CD14-positive monocyte (primary cell): ENCODE results near the gene CPEB2. TPM values are rescaled to one million over a fixed set of nuclear protein-coding genes. Genes with fewer than 3 reads are reported as not detected.

Experiments used
- DNase-seq, 3 donors: peaks; one replicate each; pipeline ENCODE4 v3.0.0-alpha.2; 2011 to 2022
- H2AFZ ChIP-seq: 2 replicates; pipeline ENCODE4 v1.6.0; 2012; ENCODE audit warnings: mild to moderate bottlenecking, low read depth, low read length, inconsistent platforms; ENCODE audit not compliant: insufficient read depth, poor library complexity, severe bottlenecking
- H3K27ac ChIP-seq, 2 donors: 1 replicate in 1 of 2; 2 replicates in 1 of 2; pipeline ENCODE4 v1.5.1; 2012 to 2013; ENCODE audit warnings: low read length in 2 of 2, control low read depth in 1 of 2, inconsistent platforms in 1 of 2, low read depth in 1 of 2, mild to moderate bottlenecking in 1 of 2
- H3K27me3 ChIP-seq, 2 donors: one replicate each; pipeline versions ENCODE4 v1.6.0 to v1.6.1; 2011 to 2013; ENCODE audit warnings: low read length in 2 of 2; ENCODE audit not compliant: control insufficient read depth in 2 of 2, insufficient read depth in 2 of 2
- H3K36me3 ChIP-seq, 2 donors: replicated peaks in 1 of 2; 1 replicate in 1 of 2; 2 replicates in 1 of 2; pipeline versions ENCODE4 v1.5.1 to v1.6.1; 2012 to 2013; ENCODE audit warnings: low read length in 2 of 2, control low read depth in 1 of 2, inconsistent platforms in 1 of 2, mild to moderate bottlenecking in 1 of 2; ENCODE audit not compliant: insufficient read depth in 2 of 2, control insufficient read depth in 1 of 2
- H3K4me1 ChIP-seq, 2 donors: 1 replicate in 1 of 2; 2 replicates in 1 of 2; pipeline versions ENCODE4 v1.5.1 to v1.6.1; 2012 to 2013; ENCODE audit warnings: low read length in 2 of 2, control low read depth in 1 of 2, inconsistent platforms in 1 of 2, mild to moderate bottlenecking in 1 of 2, moderate library complexity in 1 of 2; ENCODE audit not compliant: insufficient read depth in 2 of 2, control insufficient read depth in 1 of 2
- H3K4me2 ChIP-seq: replicated peaks from 2 replicates; pipeline ENCODE3; 2012; ENCODE audit warnings: low read length, moderate library complexity, mild to moderate bottlenecking; ENCODE audit not compliant: poor library complexity, severe bottlenecking; ENCODE audit errors: extremely low read depth
- H3K4me3 ChIP-seq, 3 experiments: fragments of 200-600 bp in 1 of 3; sonication (generic) in 1 of 3; replicated peaks in 1 of 3; 1 replicate in 2 of 3; 2 replicates in 1 of 3; pipeline ENCODE4 v1.5.1; 2011 to 2013; ENCODE audit warnings: low read length in 3 of 3, mild to moderate bottlenecking in 3 of 3, control low read depth in 2 of 3, low read depth in 2 of 3, inconsistent platforms in 1 of 3, moderate library complexity in 1 of 3
- H3K79me2 ChIP-seq: 2 replicates; pipeline ENCODE4 v1.6.0; 2012; ENCODE audit warnings: mild to moderate bottlenecking, control low read depth, inconsistent platforms, low read length, moderate library complexity; ENCODE audit not compliant: insufficient read depth
- H3K9ac ChIP-seq: 2 replicates; pipeline ENCODE4 v1.6.0; 2017; ENCODE audit warnings: low read length, mild to moderate bottlenecking; ENCODE audit not compliant: insufficient read depth, poor library complexity, severe bottlenecking
- H3K9me3 ChIP-seq, 2 donors: replicated peaks in 1 of 2; 1 replicate in 1 of 2; 2 replicates in 1 of 2; pipeline versions ENCODE4 v1.5.1 to v1.6.1; 2012 to 2013; ENCODE audit warnings: low read length in 2 of 2, control low read depth in 1 of 2; ENCODE audit not compliant: control insufficient read depth in 1 of 2, insufficient read depth in 1 of 2
- H4K20me1 ChIP-seq: 2 replicates; pipeline ENCODE4 v1.6.0; 2012; ENCODE audit warnings: mild to moderate bottlenecking, low read length, control low read depth, moderate library complexity; ENCODE audit not compliant: insufficient read depth
- H3K27ac Mint-ChIP-seq, 7 donors: one replicate each; pipeline ENCODE4 v1.8.0; 2020; ENCODE audit warnings: mild to moderate bottlenecking in 7 of 7, mixed read lengths in 7 of 7, moderate library complexity in 6 of 7, inconsistent platforms in 2 of 7
- H3K27me3 Mint-ChIP-seq, 3 donors: one replicate each; pipeline ENCODE4 v1.8.0; 2021 to 2022; ENCODE audit warnings: low read depth in 3 of 3, mild to moderate bottlenecking in 3 of 3, mixed read lengths in 3 of 3, moderate library complexity in 3 of 3, inconsistent platforms in 1 of 3
- H3K36me3 Mint-ChIP-seq, 2 donors: one replicate each; pipeline ENCODE4 v1.8.0; 2020; ENCODE audit warnings: mixed read lengths in 2 of 2, inconsistent platforms in 1 of 2, mild to moderate bottlenecking in 1 of 2
- H3K4me1 Mint-ChIP-seq: one replicate; pipeline ENCODE4 v1.8.0; 2020; ENCODE audit warnings: mild to moderate bottlenecking, mixed read lengths
- H3K4me3 Mint-ChIP-seq, 2 donors: one replicate each; pipeline ENCODE4 v1.8.0; 2020; ENCODE audit warnings: mild to moderate bottlenecking in 2 of 2, mixed read lengths in 2 of 2, moderate library complexity in 1 of 2
- H3K9me3 Mint-ChIP-seq, 7 donors: one replicate each; pipeline ENCODE4 v1.8.0; 2020 to 2022; ENCODE audit warnings: mixed read lengths in 7 of 7, mild to moderate bottlenecking in 6 of 7, moderate library complexity in 6 of 7, inconsistent platforms in 2 of 7
- WGBS: methylation state at CpG from one replicate; pipeline ENCODE4 v1.1.5; 2013; ENCODE audit warnings: missing lambda C conversion rate; ENCODE audit not compliant: insufficient coverage; 5-methylcytosine and 5-hydroxymethylcytosine counted together
- intact Hi-C, 2 donors: fragments of 100-400 bp; cut with micrococcal nuclease; formaldehyde crosslinking; loops; one replicate each; pipeline versions ENCODE4 v1.15.0 to v1.15.1; 2023
- polyA plus RNA-seq, 3 donors: library from polyadenylated mRNA; depleted of rRNA in 1 of 3; unstranded in 2 of 3; stranded (reverse) in 1 of 3; fragments of 300-500 nt in 2 of 3; fragments of >200 nt in 1 of 3; fragmentation: Illumina TruSeq in 2 of 3; gene quantifications; 1 replicate in 2 of 3; 2 replicates in 1 of 3; pipeline ENCODE4 v1.2.3, GENCODE V29; 2012 to 2021
- TF ChIP-seq, protein P1 (sequence below): fragments of 200-600 bp; IDR thresholded peaks from one replicate; pipeline ENCODE4 v1.8.0; 2022; ENCODE audit warnings: antibody characterized with exemption, mild to moderate bottlenecking

CPEB2 gene
- polyA plus RNA-seq, 3 donors: 1.6 to 8.2 (median 1.7) TPM

DNA sequence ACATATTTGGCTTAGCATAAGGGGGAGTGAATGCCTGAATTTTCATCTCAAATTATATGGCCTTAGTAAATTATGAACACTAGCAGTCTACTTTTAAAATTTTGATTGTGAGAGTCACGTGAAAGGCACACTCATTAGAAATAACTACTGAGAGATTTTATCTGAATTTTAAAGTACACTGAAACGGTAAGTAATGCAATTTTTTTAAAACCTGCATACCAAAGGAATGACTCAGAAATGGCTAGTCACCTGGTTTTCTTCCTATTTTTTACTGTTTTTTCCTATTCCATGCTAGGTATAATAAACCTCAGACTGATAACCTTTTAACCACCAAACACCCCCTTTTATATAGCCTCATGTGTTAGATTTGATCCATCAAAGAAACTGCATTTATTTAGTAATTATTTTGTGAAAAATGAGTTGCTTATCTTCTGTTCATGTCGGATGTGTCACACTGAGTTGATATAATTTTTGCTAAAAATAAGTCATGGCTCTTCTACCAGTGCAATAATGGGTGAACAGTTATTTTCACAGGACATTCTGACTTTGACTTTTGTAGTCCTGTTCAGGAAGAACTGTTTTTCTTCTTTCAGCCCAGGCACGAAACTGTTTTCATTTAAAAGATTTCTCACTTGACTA lies 40.4 kb downstream of the CPEB2 start:
- H4K20me1 ChIP-seq: peaks cover 26% of the 10 kb centered on the region
- Mint-ChIP-seq H3K9me3 (no peaks in the 10 kb centered on the region), H3K27ac (no peak overlapping the region), H3K4me3 (no peak overlapping the region), H3K4me1 (peaks cover 2% of the 10 kb centered on the region), H3K36me3 (peaks cover 45 to 59% of the 10 kb centered on the region in 2 donors), H3K27me3 (no peaks in the 10 kb centered on the region)
- H3K36me3 ChIP-seq: peaks cover 19 to 63% of the 10 kb centered on the region in 2 donors
- no peak for DNase-seq
- H3K4me3 ChIP-seq: no peak overlapping the region
- H3K9me3 ChIP-seq: no peaks in the 10 kb centered on the region
- H2AFZ ChIP-seq: no peak overlapping the region
- no peak overlapping the region for H3K4me2 ChIP-seq
- H3K27me3 ChIP-seq: no peaks in the 10 kb centered on the region
- TF ChIP-seq, protein P1, sequence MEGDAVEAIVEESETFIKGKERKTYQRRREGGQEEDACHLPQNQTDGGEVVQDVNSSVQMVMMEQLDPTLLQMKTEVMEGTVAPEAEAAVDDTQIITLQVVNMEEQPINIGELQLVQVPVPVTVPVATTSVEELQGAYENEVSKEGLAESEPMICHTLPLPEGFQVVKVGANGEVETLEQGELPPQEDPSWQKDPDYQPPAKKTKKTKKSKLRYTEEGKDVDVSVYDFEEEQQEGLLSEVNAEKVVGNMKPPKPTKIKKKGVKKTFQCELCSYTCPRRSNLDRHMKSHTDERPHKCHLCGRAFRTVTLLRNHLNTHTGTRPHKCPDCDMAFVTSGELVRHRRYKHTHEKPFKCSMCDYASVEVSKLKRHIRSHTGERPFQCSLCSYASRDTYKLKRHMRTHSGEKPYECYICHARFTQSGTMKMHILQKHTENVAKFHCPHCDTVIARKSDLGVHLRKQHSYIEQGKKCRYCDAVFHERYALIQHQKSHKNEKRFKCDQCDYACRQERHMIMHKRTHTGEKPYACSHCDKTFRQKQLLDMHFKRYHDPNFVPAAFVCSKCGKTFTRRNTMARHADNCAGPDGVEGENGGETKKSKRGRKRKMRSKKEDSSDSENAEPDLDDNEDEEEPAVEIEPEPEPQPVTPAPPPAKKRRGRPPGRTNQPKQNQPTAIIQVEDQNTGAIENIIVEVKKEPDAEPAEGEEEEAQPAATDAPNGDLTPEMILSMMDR: no peak
- peaks cover 6% of the 10 kb centered on the region for H3K79me2 ChIP-seq
- H3K27ac ChIP-seq: no peak overlapping the region
- no peaks in the 10 kb centered on the region for H3K4me1 ChIP-seq
- intact Hi-C loops: no loop called here
- H3K9ac ChIP-seq: no peak overlapping the region
- WGBS: 100% methylated on average over 1 of the region's 4 CpGs

DNA sequence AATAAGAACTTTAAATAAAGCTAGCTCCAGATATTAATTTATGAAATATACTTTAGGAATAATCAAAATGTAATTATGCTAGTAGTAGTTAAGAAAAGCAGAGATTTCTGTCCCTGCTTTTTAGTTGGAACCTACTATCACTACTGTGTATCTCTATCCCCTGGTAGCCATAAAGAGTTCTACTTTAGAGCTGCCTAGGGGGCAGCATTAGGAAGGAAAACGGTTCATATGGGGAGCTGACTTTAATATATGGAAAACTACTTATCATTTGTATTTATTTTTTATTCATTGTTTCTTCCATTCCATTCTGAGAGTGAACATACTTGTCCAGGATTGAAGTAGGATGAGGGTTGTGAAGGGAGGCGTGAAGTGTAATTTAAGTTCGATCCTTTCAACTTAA lies 40.9 kb downstream of the CPEB2 start:
- H3K27ac Mint-ChIP-seq: no peak overlapping the region
- H3K36me3 Mint-ChIP-seq: peaks cover 46 to 61% of the 10 kb centered on the region in 2 donors
- no peak overlapping the region for H3K4me2 ChIP-seq
- H3K4me3 Mint-ChIP-seq: no peak overlapping the region
- H3K9me3 ChIP-seq: no peaks in the 10 kb centered on the region
- WGBS: no CpG with 5 or more reads among the region's 3 CpGs
- H3K79me2 ChIP-seq: peaks cover 6% of the 10 kb centered on the region
- H3K4me3 ChIP-seq: no peak overlapping the region
- no peaks in the 10 kb centered on the region for H3K27me3 ChIP-seq
- no peak overlapping the region for H3K27ac ChIP-seq
- TF ChIP-seq, protein P1: no peak
- H2AFZ ChIP-seq: no peak overlapping the region
- no peak overlapping the region for H3K9ac ChIP-seq
- H3K4me1 ChIP-seq: no peaks in the 10 kb centered on the region
- H3K36me3 ChIP-seq: peaks cover 18 to 57% of the 10 kb centered on the region in 2 donors
- no peaks in the 10 kb centered on the region for H3K27me3 Mint-ChIP-seq
- H4K20me1 ChIP-seq: peaks cover 29% of the 10 kb centered on the region
- H3K4me1 Mint-ChIP-seq: peaks cover 2% of the 10 kb centered on the region
- no peak for DNase-seq
- intact Hi-C loops: no loop called here
- H3K9me3 Mint-ChIP-seq: no peaks in the 10 kb centered on the region
